Nephron (organoid): Measurements from ENCODE around the gene HOXB3.
"Not testable (repeated sequence)": the region's sequence is repeated elsewhere in the genome, so short reads cannot be mapped to it uniquely, and the experiment has no call there.

ENCODE experiments used
- H3K27ac Mint-ChIP-seq, 3 experiments: 2 replicates each; pipeline ENCODE4 v1.8.0; 2020; ENCODE audit warnings: mixed read lengths in 3 of 3, mild to moderate bottlenecking in 2 of 3, moderate library complexity in 1 of 3
- H3K27me3 Mint-ChIP-seq: 2 replicates; pipeline ENCODE4 v1.8.0; 2021; ENCODE audit warnings: low read depth, mild to moderate bottlenecking, moderate library complexity, mixed read lengths
- H3K36me3 Mint-ChIP-seq: 2 replicates; pipeline ENCODE4 v1.8.0; 2020; ENCODE audit warnings: low read depth, mixed read lengths
- H3K4me1 Mint-ChIP-seq: 2 replicates; pipeline ENCODE4 v1.8.0; 2020; ENCODE audit warnings: mixed read lengths
- H3K4me3 Mint-ChIP-seq, 3 experiments: 2 replicates each; pipeline ENCODE4 v1.8.0; 2020; ENCODE audit warnings: mild to moderate bottlenecking in 3 of 3, mixed read lengths in 3 of 3, moderate library complexity in 2 of 3
- H3K9me3 Mint-ChIP-seq: 2 replicates; pipeline ENCODE4 v1.8.0; 2020; ENCODE audit warnings: mixed read lengths
- CTCF ChIP-seq, 3 experiments: fragments of 200-600 bp; sonication (generic); IDR thresholded peaks; one replicate each; pipeline ENCODE4 v1.5.0; 2021; ENCODE audit warnings: antibody characterized with exemption in 3 of 3; ENCODE audit not compliant: unreplicated experiment in 3 of 3

The HOXB3 gene

DNA sequence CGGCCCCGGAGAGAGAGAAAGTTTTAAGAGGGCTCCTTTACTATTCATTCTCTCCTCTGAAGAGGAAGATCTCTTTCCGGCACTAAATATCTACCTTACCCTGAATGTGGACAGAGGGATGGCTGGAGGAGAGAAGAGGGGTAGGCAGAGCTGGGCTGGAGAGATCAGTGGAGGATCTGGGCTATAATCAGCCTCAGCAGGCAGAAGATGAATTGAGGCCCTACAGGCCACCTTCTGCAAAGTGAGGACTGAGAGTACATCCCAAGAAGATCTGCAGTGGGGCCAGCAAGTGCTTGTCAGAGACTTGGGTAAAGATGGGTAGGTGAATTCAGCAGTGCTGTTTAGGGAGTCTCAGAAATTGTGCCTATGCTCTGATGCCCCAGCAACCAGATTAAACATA is 52.7 kb downstream of the HOXB3 start:
- peak overlapping the region in 1 of 3 experiments; percentile 6 for H3K27ac Mint-ChIP-seq
- peak overlapping the region in 1 of 3 experiments; percentile 20 for H3K4me3 Mint-ChIP-seq
- no peak for TF ChIP-seq CTCF (IDR thresholded peaks at IDR 0.05; ENCODE audit: unreplicated experiment in 3 of 3)
- H3K9me3 Mint-ChIP-seq: no peaks in the 10 kb centered on the region
- peaks cover 4% of the 10 kb centered on the region for H3K36me3 Mint-ChIP-seq
- H3K27me3 Mint-ChIP-seq: peaks cover 14% of the 10 kb centered on the region
- H3K4me1 Mint-ChIP-seq: peaks cover 52% of the 10 kb centered on the region

DNA sequence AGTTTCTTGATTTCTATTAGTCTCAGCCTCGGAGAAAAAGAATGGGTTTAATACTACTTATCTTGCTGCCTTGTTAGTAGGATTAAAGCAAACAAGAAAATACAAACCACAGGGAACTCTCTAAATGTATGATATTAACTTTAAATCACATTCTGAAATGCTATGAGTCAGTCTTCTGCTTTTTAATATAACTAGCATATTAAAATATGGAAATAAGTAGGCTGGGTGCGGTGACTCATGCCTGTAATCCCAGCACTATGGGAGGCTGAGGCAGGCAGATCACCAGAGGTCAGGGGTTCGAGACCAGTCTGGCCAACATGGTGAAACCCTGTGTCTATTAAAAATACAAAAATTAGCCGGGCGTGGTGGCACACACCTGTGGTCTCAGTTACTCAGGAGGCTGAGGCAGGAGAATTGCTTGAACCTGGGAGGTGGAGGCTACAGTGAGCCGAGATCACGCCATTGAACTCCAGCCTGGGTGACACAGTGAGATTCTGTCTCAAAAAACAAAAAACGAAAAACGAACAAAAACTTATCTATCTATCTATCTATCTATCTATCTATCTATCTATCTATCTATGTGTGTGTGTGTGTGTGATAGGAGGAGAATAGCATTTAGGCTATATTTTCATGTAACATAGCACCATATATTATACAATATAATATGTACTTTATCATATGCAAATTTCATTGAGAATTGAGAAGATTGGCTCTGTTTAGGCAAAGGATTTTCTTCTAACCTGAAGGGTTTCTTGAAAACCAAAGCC is 54.1 kb downstream of the HOXB3 start:
- Mint-ChIP-seq H3K4me1 (peaks cover 52% of the 10 kb centered on the region), H3K27ac (peak overlapping the region in 1 of 3 experiments; percentile 46), H3K27me3 (peaks cover 26% of the 10 kb centered on the region)
- H3K9me3 Mint-ChIP-seq, H3K4me3 Mint-ChIP-seq, H3K36me3 Mint-ChIP-seq: not testable (repeated sequence)

- TF ChIP-seq CTCF (IDR thresholded peaks at IDR 0.05; ENCODE audit: unreplicated experiment in 3 of 3): no peak
- peaks cover 50% of the 10 kb centered on the region for H3K4me1 Mint-ChIP-seq
- H3K36me3 Mint-ChIP-seq: no peaks in the 10 kb centered on the region
- no peaks in the 10 kb centered on the region for H3K9me3 Mint-ChIP-seq
- H3K27me3 Mint-ChIP-seq: peaks cover 55% of the 10 kb centered on the region
- no peak overlapping the region for H3K4me3 Mint-ChIP-seq
- H3K27ac Mint-ChIP-seq: peak overlapping the region in 1 of 3 experiments; percentile 87
Observed at GRCh38 chr17:48532261-48532660, 57.8 kb downstream of the HOXB3 start.

DNA sequence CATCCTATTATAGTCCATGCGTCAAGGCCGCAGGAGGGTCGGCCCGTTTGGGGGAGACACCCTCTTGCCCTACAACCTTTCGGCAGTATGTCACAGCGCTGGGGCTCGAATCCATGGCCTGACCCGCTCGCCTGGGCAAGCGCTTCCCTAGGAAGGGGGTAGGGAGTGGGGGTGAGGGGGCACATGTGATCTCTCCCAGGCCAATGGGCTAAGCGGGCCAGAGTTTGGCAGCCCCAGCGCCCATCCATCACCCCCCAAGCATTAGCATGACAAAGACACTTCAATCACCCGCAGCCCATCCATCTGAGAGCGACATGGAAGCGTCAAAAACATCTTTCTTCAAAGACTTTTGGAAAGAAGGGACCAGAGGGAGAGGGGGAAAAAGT is 59.2 kb downstream of the HOXB3 start, which contains the start of gene HOXB1:
TSS of gene HOXB1 (minus strand) at position 125 of the 386 bp plus-strand sequence. CDS start at position 18, 107 bp downstream.
- no peaks in the 10 kb centered on the region for H3K36me3 Mint-ChIP-seq
- H3K4me1 Mint-ChIP-seq: peaks cover 53% of the 10 kb centered on the region
- H3K4me3 Mint-ChIP-seq: peak within 1 kb of the TSS; percentile 9 to 73 (median 49)
- H3K9me3 Mint-ChIP-seq: no peaks in the 10 kb centered on the region
- no peak for TF ChIP-seq CTCF (IDR thresholded peaks at IDR 0.05; ENCODE audit: unreplicated experiment in 3 of 3)
- H3K27ac Mint-ChIP-seq: peak within 1 kb of the TSS in 2 of 3 experiments; percentile 14 to 87
- peaks cover 64% of the 10 kb centered on the region for H3K27me3 Mint-ChIP-seq

- peak overlapping the region; percentile 9 to 73 (median 49) for H3K4me3 Mint-ChIP-seq
- H3K4me1 Mint-ChIP-seq: peaks cover 56% of the 10 kb centered on the region
- TF ChIP-seq CTCF (IDR thresholded peaks at IDR 0.05; ENCODE audit: unreplicated experiment in 3 of 3): no peak
- H3K36me3 Mint-ChIP-seq: no peaks in the 10 kb centered on the region
- peaks cover 69% of the 10 kb centered on the region for H3K27me3 Mint-ChIP-seq
- no peaks in the 10 kb centered on the region for H3K9me3 Mint-ChIP-seq
- peak overlapping the region in 1 of 3 experiments; percentile 27 for H3K27ac Mint-ChIP-seq
Observed at GRCh38 chr17:48530208-48530886, 59.7 kb downstream of the HOXB3 start.

- peaks cover 72% of the 10 kb centered on the region for H3K27me3 Mint-ChIP-seq
- H3K27ac Mint-ChIP-seq: peak overlapping the region in 1 of 3 experiments; percentile 27
- H3K4me1 Mint-ChIP-seq: peaks cover 63% of the 10 kb centered on the region
- H3K36me3 Mint-ChIP-seq: no peaks in the 10 kb centered on the region
- no peak for TF ChIP-seq CTCF (IDR thresholded peaks at IDR 0.05; ENCODE audit: unreplicated experiment in 3 of 3)
- H3K9me3 Mint-ChIP-seq: no peaks in the 10 kb centered on the region
- peak overlapping the region in 2 of 3 experiments; percentile 49 to 73 for H3K4me3 Mint-ChIP-seq
Observed at GRCh38 chr17:48529683-48530009, 60.4 kb downstream of the HOXB3 start.
